CD4-positive, alpha-beta T cell treated with Interleukin-2 at 100 ng/mL for 4 hours (primary cell): ENCODE results near the gene ZBTB7C.

Experiments
- DNase-seq: peaks from one replicate; pipeline ENCODE4 v3.0.0-alpha.2; 2020; ENCODE audit warnings: low spot score

ZBTB7C gene

GRCh38 chr18:48324651-48325050 lies 84.5 kb downstream of the ZBTB7C start:
- no peak for DNase-seq

GRCh38 chr18:48323151-48323550 lies 86.0 kb downstream of the ZBTB7C start:
- DNase-seq = no peak

DNA sequence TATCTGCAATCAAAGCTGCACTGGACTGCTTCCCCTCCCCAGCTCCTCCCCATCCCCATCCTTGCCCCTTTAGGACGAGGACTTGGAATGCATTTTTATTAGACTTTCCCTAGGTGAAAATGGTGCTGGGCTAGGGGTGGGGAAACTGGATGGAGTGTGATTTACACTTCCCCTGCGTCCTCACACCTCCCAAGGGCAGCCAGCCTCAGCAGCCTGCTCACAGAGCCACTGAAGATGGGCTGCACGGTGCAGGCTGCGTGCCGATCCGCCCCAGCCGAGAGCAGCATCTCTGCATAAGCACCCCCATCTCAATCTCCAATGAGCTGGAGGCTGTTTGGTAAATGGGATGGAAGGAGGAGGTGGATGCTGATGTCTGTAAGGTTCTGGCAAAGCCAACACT lies 87.6 kb downstream of the ZBTB7C start:
- DNase-seq = no peak

DNA sequence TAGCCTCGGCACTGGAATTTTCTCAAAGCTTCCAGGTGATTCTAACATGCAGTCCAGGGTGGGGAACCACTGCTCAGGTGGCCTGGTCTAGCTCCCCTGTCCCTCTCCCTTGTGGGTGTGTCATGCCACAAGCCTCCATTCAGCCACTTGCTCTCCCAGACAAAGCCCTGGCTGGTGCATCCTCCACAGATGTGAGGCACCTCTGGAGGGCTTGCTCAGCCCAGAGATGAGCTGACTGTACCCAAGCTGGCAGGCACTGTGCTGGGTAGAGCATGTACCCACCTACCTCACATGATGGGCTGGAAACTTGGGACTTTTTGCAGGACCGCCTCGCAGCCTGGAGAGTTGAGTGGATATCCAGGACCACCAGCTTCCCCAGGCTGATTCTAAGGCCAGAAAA lies 88.1 kb downstream of the ZBTB7C start:
- DNase-seq = no peak

DNA sequence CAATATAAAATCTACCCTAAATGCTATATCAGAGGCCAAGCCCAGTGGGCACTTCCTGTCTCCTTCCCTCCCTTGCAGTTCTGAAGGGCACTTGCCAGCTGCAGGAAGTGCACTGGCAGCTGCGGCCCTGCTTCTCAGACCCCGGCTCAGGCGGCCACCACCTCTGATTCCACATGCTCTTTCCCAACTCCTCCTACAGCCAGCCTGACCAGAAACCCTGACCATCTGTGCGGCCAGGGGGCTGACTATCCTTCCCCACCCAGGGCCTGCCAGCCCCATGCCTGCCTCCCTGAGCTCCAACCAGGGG lies 88.6 kb downstream of the ZBTB7C start:
- DNase-seq = no peak

- no peak for DNase-seq
These were observed 89.2 kb downstream of the ZBTB7C start for GRCh38 chr18:48319801-48320638.

GRCh38 chr18:48318436-48318835 lies 90.7 kb downstream of the ZBTB7C start:
- no peak for DNase-seq

GRCh38 chr18:48317781-48318381 lies 91.3 kb downstream of the ZBTB7C start:
- DNase-seq = no peak

DNA sequence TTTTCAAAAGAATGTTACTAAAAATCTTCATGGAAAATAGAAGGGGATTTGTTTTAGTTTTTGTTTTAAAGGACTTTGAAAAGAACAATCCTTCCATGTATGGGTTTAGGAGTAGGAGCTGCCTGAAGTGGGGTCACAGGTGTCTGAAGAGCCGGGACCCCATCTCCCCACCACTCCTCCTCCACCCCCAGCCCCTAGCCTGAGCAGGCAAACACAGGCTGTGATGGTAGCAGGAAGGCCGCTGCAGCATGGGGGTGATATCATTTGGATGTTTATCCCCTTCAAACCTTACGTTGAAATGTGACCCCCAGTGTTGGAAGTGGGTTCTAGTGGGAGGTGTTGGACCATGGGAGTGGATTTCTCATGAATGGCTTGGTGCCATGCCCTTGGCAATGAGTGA lies 93.0 kb downstream of the ZBTB7C start:
- no peak for DNase-seq

DNA sequence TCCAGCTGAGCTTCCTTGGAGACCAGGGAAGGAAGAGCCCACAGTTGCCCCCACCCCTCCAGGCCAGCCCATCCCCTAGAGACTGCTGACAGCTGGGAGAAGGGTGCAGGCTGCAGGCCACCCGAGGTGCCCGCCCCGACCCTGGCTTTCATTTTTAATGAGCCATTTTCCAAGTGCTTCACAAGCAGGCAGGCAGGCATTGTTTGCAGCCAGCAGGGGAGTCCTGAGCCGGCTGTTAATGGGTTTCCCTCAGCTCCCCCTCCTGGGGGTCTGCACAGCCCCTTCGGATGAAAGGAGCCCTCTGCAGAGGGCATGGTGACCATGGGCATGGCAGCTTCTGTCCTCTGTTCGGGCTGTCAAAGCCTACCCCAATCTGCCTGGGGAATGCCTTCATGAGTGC lies 94.5 kb downstream of the ZBTB7C start:
- no peak for DNase-seq

DNA sequence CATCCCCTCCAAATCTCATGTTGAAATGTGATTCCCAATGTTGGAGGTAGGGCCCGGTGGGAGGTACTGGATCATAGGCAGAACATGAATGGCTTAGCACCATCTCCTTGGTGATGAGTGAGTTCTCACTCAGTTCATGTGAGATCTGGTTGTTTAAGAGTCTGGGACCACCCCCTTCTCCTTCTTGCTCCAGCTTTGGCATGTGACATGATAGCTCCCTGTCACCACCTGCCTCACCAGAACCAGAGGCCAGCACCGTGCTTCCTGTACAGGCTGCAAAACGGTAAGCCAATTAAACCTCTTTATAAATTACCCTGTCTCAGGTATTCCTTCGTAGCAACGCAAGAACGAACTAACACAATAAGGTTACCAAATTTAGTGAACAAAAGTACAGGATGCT lies 95.4 kb downstream of the ZBTB7C start:
- no peak for DNase-seq

GRCh38 chr18:48312066-48312465 lies 97.1 kb downstream of the ZBTB7C start:
- no peak for DNase-seq

- DNase-seq = no peak
These were observed 98.2 kb downstream of the ZBTB7C start for GRCh38 chr18:48310999-48311398.

DNA sequence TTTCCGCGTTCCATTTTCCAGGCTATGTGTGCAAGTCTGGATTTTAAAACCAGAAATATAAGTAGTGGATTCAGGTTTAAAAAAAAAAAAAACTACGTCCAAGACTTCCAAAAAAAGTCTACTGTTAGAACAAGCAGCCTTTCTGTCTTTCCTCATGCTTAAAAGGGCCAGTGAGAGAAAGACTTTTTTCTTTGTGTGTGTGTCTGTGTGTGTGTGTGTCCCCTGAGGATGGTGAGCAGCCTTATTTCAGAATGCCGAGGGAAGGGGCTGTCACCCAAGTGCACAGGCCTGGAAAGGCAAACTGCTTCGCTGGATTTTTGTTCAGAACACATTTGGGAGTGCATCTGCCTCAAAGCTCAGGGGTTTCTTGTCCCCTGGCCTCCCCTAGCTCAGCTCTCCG lies 98.8 kb downstream of the ZBTB7C start:
- DNase-seq = no peak

DNA sequence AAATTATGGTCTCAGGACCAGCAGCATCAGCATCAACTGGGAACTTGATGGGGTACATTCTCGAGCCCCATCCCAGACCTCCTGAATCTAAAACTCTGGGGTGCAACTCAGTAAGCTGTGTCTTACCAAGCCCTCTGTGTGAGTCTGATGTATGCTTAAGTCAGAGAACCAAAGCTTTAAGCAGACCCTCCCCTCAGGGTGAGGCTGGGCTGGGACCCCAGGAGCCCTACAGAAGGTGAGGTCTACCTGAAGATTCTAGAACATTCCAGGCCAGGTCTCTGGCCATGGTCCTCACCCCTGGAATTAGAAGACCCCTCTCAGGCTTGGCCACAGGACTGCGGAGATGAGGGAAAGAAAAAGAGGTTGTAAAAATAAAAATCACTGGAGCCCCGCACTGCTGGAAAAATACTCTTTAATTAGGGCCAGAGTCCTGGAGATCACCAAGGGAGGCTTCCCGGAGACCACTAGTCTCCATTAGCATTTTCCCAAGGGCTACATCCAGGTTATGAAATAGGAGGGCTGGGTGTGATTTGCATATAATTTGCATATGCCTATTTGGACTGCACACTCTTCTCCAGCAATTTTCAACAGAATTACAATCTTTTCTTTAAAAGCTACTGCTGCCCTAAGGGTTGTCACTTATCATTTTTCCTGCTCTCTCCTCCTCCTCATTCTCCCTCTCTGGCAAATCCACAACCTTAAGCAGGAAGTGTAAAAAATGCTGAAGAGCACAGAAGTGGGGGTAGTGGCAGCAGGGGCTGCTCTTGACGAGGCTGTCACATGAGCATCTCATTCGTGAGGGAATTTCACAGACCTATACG lies 100.2 kb downstream of the ZBTB7C start:
- DNase-seq = no peak

- no peak for DNase-seq
These were observed 101.1 kb downstream of the ZBTB7C start for GRCh38 chr18:48308027-48308635.

- no peak for DNase-seq
These were observed 102.3 kb downstream of the ZBTB7C start for GRCh38 chr18:48306838-48307237.

GRCh38 chr18:48304906-48305693 lies 104.1 kb downstream of the ZBTB7C start:
- no peak for DNase-seq

DNA sequence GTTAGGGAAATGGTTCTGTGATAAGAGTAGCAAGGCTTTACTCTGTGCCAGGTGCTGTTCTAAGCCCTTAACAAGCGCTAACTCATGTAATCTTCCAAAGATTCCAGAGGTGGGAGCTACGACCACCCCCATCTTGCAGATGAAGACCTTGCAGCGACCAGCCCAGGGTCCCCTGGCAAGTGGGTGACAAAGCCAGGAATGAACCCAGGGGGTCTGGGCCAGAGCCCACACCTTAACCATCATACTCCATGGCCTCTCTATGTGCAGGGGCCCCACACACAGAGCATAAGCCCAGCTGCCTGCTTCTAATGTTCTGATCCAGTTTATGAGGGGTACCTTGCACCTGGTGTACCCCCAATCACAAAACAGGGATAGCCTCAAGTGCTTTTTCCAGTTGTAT lies 105.3 kb downstream of the ZBTB7C start:
- no peak for DNase-seq

DNA sequence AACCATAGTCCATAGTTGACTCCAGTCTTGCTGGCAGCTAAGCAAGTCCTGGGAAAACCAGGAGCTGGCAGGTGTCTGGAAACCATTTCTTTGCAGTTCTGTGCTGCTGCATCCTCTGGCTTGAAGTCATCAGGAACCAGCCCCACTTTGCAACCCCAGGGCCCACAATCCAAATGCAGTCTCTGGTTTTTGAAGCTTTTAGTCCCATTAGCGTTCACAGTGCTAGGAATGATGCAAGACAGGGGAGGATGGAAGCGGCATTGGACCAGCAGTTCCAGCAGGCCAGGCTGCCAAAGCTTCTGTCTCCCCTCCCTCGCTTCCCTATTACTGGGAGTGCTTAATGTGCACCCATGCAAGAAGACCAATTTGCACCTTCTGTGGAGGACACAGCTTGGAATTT lies 106.4 kb downstream of the ZBTB7C start:
- DNase-seq = no peak

GRCh38 chr18:48300463-48300961 lies 108.7 kb downstream of the ZBTB7C start:
- no peak for DNase-seq

- DNase-seq = no peak
These were observed 112.0 kb downstream of the ZBTB7C start for GRCh38 chr18:48297139-48297538.
